ENCODE data around the gene ECHS1.
"Not testable (repeated sequence)": the region's sequence is repeated elsewhere in the genome, so short reads cannot be mapped to it uniquely, and the experiment has no call there.

DNA sequence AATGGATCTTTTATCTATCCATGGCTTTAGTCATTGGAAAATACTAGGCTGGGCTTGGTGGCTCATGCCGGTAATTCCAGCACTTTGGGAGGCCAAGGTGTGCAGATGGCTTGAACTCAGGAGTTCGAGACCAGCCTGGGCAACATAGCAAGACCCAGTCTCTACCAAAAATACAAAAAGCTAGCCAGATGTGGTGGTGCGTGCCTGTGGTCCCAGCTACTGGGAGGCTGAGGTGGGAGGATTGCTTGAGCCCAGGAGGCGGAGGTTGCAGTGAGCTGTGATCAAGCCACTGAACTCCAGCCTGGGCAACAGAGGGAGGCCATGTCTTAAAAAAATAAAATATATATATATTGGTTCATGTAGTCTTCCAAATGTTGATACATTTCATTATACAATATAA, 13.8 kb upstream of the ECHS1 start:
- TF ChIP-seq, protein P1, sequence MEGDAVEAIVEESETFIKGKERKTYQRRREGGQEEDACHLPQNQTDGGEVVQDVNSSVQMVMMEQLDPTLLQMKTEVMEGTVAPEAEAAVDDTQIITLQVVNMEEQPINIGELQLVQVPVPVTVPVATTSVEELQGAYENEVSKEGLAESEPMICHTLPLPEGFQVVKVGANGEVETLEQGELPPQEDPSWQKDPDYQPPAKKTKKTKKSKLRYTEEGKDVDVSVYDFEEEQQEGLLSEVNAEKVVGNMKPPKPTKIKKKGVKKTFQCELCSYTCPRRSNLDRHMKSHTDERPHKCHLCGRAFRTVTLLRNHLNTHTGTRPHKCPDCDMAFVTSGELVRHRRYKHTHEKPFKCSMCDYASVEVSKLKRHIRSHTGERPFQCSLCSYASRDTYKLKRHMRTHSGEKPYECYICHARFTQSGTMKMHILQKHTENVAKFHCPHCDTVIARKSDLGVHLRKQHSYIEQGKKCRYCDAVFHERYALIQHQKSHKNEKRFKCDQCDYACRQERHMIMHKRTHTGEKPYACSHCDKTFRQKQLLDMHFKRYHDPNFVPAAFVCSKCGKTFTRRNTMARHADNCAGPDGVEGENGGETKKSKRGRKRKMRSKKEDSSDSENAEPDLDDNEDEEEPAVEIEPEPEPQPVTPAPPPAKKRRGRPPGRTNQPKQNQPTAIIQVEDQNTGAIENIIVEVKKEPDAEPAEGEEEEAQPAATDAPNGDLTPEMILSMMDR (conservative IDR thresholded peaks at IDR 0.05 in 1 of 2, IDR thresholded peaks at IDR 0.05 in 1 of 2; ENCODE audit: extremely low read depth in 1 of 2, insufficient read depth in 1 of 2, low read depth in 1 of 2, low read length in 2 of 2): not testable (repeated sequence)
- not testable (repeated sequence) for TF ChIP-seq EZH2 (IDR thresholded peaks at IDR 0.05; ENCODE audit: borderline replicate concordance, low read length)
